Caco-2 (cell line): ENCODE results near the gene ASPHD1. TPM values are rescaled to one million over a fixed set of nuclear protein-coding genes. Genes with fewer than 3 reads are reported as not detected.

Experiments
- BruUV-seq: library from RNA; stranded (reverse); fragments of 400-500 nt; replicated peaks from 2 replicates; lab custom pipeline; 2021; lab: Mats Ljungman, UMichigan
- CTCF ChIA-PET: fragments of 300-600 bp; sonication (Branson Sonifier 250); formaldehyde crosslinking; loops from one replicate; lab custom pipeline; 2022; ENCODE audit warnings: antibody characterized with exemption; lab: Charles Lee
- POLR2A ChIA-PET: fragments of 300-600 bp; sonication (Branson Sonifier 250); formaldehyde crosslinking; loops from one replicate; lab custom pipeline; 2022; ENCODE audit warnings: antibody characterized with exemption; lab: Charles Lee
- DNase-seq, 2 experiments: peaks; one replicate each; pipeline versions ENCODE4 v3.0.0 to v3.0.0-alpha.2; 2020 to 2022
- H3K27me3 ChIP-seq: replicated peaks from 2 replicates; pipeline ENCODE4 v1.6.0; 2011; ENCODE audit warnings: low read length; ENCODE audit not compliant: control insufficient read depth, insufficient read depth
- H3K36me3 ChIP-seq: 2 replicates; pipeline ENCODE4 v1.5.1; 2011; ENCODE audit warnings: low read length; ENCODE audit not compliant: control insufficient read depth, insufficient read depth
- H3K4me1 ChIP-seq: fragments of 250-450 bp; sonication (Bioruptor Pico); 2 replicates; pipeline ENCODE4 v1.5.1; 2020; ENCODE audit warnings: mild to moderate bottlenecking
- H3K4me3 ChIP-seq: 2 replicates; pipeline ENCODE4 v1.5.1; 2011; ENCODE audit warnings: low read depth, mild to moderate bottlenecking, control low read depth, low read length
- H3K9me3 ChIP-seq: fragments of 250-450 bp; sonication (Bioruptor Pico); 2 replicates; pipeline ENCODE4 v1.5.1; 2020; ENCODE audit warnings: mild to moderate bottlenecking, moderate library complexity
- H3K27ac Mint-ChIP-seq: one replicate; pipeline ENCODE4 v1.8.0; 2022; ENCODE audit warnings: mixed read lengths; ENCODE audit not compliant: unreplicated experiment
- H3K27me3 Mint-ChIP-seq: one replicate; pipeline ENCODE4 v1.8.0; 2022; ENCODE audit warnings: mixed read lengths; ENCODE audit not compliant: insufficient read depth, unreplicated experiment
- H3K36me3 Mint-ChIP-seq: one replicate; pipeline ENCODE4 v1.8.0; 2022; ENCODE audit warnings: mild to moderate bottlenecking, mixed read lengths; ENCODE audit not compliant: insufficient read depth, unreplicated experiment
- H3K4me1 Mint-ChIP-seq: one replicate; pipeline ENCODE4 v1.8.0; 2022; ENCODE audit warnings: low read depth, mixed read lengths; ENCODE audit not compliant: unreplicated experiment
- H3K4me3 Mint-ChIP-seq: one replicate; pipeline ENCODE4 v1.8.0; 2022; ENCODE audit warnings: mild to moderate bottlenecking, moderate library complexity, mixed read lengths; ENCODE audit not compliant: unreplicated experiment
- H3K9me3 Mint-ChIP-seq: one replicate; pipeline ENCODE4 v1.8.0; 2022; ENCODE audit warnings: mixed read lengths; ENCODE audit not compliant: unreplicated experiment
- CTCF ChIP-seq, 2 experiments: fragments of 200-600 bp in 1 of 2; IDR thresholded peaks; 1 replicate in 1 of 2; 2 replicates in 1 of 2; pipeline versions ENCODE4 v1.5.1 to v1.8.0; 2011 to 2022; ENCODE audit warnings: antibody characterized with exemption in 1 of 2, control low read depth in 1 of 2, inconsistent platforms in 1 of 2, low read depth in 1 of 2, low read length in 1 of 2, mild to moderate bottlenecking in 1 of 2, moderate library complexity in 1 of 2; ENCODE audit not compliant: insufficient read depth in 1 of 2, severe bottlenecking in 1 of 2, unreplicated experiment in 1 of 2
- intact Hi-C: fragments of 100-400 bp; cut with micrococcal nuclease; formaldehyde crosslinking; loops from one replicate; pipeline ENCODE4 v1.10.0; 2022; ENCODE audit not compliant: unreplicated experiment
- total RNA-seq: library from RNA; stranded (reverse); gene quantifications from 2 replicates; pipeline ENCODE4 v1.2.3, GENCODE V29; 2022

ASPHD1 gene
- total RNA-seq, 1 experiment from 2014 or later = 13.2 TPM

- intact Hi-C loops = no loop called here
- Histone ChIP-seq H3K27me3 (no peaks in the 10 kb centered on the region), H3K4me3 (no peak overlapping the region), H3K36me3 (peaks cover 4% of the 10 kb centered on the region; the same call in 1 of the 2 replicates), H3K4me1 (peaks cover 10% of the 10 kb centered on the region; the same call in 1 of the 2 replicates), H3K9me3 (no peaks in the 10 kb centered on the region)
- Mint-ChIP-seq H3K27me3 (no peaks in the 10 kb centered on the region), H3K36me3 (peaks cover 40% of the 10 kb centered on the region), H3K4me1 (peaks cover 19% of the 10 kb centered on the region), H3K9me3 (no peaks in the 10 kb centered on the region), H3K4me3 (no peak overlapping the region), H3K27ac (no peak overlapping the region)
- TF ChIP-seq CTCF (IDR thresholded peaks at IDR 0.05; ENCODE audit: insufficient read depth in 1 of 2, low read depth in 1 of 2, low read length in 1 of 2, severe bottlenecking in 1 of 2, unreplicated experiment in 1 of 2) = no peak
- ChIA-PET CTCF (no interaction called here), POLR2A (no interaction called here)
- no TSS peak for BruUV-seq
- DNase-seq = no peak
These were observed 20.2 kb downstream of the ASPHD1 start for GRCh38 chr16:29920288-29921033.

- Mint-ChIP-seq H3K9me3 (no peaks in the 10 kb centered on the region), H3K27me3 (no peaks in the 10 kb centered on the region), H3K36me3 (peaks cover 39% of the 10 kb centered on the region), H3K4me1 (peaks cover 14% of the 10 kb centered on the region), H3K27ac (no peak overlapping the region), H3K4me3 (no peak overlapping the region)
- POLR2A ChIA-PET = no interaction called here
- intact Hi-C loops = no loop called here
- no peak for DNase-seq
- H3K36me3 ChIP-seq = peaks cover 4% of the 10 kb centered on the region; the same call in 1 of the 2 replicates
- peaks cover 10% of the 10 kb centered on the region; the same call in 1 of the 2 replicates for H3K4me1 ChIP-seq
- no peaks in the 10 kb centered on the region for H3K27me3 ChIP-seq
- TF ChIP-seq CTCF (IDR thresholded peaks at IDR 0.05; ENCODE audit: insufficient read depth in 1 of 2, low read depth in 1 of 2, low read length in 1 of 2, severe bottlenecking in 1 of 2, unreplicated experiment in 1 of 2) = no peak
- BruUV-seq = no TSS peak
- H3K9me3 ChIP-seq = no peaks in the 10 kb centered on the region
- H3K4me3 ChIP-seq = no peak overlapping the region
- CTCF ChIA-PET = interaction anchor here (0.5 kb wide), 1 partner anchor 59 kb away, joined by 3 read pairs; no protein-coding TSS in a partner anchor
These were observed 20.7 kb downstream of the ASPHD1 start for GRCh38 chr16:29921034-29921385.

GRCh38 chr16:29922326-29922725 is 22.0 kb downstream of the ASPHD1 start:
- no TSS peak for BruUV-seq
- intact Hi-C loops = no loop called here
- no peaks in the 10 kb centered on the region for H3K27me3 ChIP-seq
- ChIA-PET CTCF (no interaction called here), POLR2A (interaction anchor here (0.6 kb wide), 1 partner anchor 38 kb away, joined by 6 read pairs; no protein-coding TSS in a partner anchor)
- TF ChIP-seq CTCF (IDR thresholded peaks at IDR 0.05; ENCODE audit: insufficient read depth in 1 of 2, low read depth in 1 of 2, low read length in 1 of 2, severe bottlenecking in 1 of 2, unreplicated experiment in 1 of 2) = no peak
- Mint-ChIP-seq H3K27me3 (no peaks in the 10 kb centered on the region), H3K36me3 (peaks cover 34% of the 10 kb centered on the region), H3K4me3 (no peak overlapping the region), H3K9me3 (no peaks in the 10 kb centered on the region), H3K27ac (no peak overlapping the region), H3K4me1 (peaks cover 18% of the 10 kb centered on the region)
- H3K4me3 ChIP-seq = no peak overlapping the region
- DNase-seq = no peak
- peaks cover 13% of the 10 kb centered on the region for H3K4me1 ChIP-seq
- H3K9me3 ChIP-seq = no peaks in the 10 kb centered on the region
- H3K36me3 ChIP-seq = peaks cover 4% of the 10 kb centered on the region; the same call in 1 of the 2 replicates
